Stimulated activated CD8-positive, alpha-beta memory T cell treated with anti-CD3 and anti-CD28 coated beads, Interleukin-15, amount 100 ng/mL, for 1 hour (primary cell): ENCODE data around the gene FHIT.

Experiments used
- DNase-seq: peaks from one replicate; pipeline ENCODE4 v3.0.0-alpha.2; 2020; ENCODE audit warnings: low read depth

The FHIT gene

DNA sequence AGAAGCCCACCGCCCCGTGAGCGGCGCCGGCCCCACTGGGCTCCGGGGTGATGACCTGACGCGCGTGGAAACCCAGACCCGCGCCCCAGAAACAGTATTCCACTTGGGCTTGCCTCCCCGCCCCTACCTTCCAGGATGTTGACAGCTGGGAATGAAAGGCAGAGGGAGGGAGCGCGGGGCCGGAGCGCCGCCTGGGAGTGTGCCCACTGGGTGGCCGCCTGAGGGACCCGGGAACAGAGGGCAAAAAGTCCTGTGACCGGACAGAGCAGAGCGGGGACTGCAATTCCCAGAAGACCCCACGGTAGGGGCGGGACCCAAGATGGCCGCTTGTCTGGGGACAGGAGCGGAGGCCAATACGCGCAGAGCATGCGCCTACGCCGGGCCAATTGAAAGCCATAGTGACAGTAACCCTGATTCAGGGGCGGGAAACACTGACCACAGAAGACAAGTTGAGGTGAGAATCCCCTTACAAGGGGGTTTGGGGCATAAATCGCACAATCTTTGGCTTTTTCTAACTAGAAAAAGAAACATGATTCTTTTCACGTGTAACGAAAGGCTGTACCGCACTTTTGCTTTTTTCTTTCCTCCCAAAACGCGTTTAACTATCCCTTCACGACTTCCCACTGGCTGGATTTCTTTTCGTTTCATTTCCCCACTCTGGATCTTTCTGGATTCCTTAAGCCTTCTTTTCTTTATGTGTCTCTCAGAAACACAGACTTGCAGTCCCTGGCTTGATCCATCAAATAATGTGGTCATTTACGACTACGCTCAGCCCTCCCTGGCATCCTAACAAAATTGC is at the start of gene FHIT:
Gene FHIT (minus strand): TSS at position 279 of the 799 bp plus-strand sequence.
- peak; percentile 81 for DNase-seq

DNA sequence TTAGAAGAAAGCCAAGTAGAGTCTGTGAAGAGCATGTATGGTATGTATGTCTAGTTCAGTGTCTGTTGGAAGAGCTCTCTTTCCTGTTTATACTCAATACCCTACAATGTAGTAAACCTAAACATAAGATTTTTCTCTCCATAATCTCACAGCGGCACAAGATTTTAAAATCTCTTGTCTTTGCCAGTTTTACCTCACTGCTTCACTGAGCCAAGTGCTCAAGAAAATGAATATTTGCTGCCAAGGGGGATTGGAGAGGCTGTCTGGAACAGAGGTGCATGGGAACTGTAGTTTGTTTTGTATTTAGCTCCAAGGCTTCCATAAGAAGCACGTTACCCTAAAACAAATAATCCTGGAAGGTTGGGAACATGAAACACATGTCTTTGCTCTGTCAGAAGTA is 49.5 kb upstream of the FHIT start:
- no peak for DNase-seq

DNA sequence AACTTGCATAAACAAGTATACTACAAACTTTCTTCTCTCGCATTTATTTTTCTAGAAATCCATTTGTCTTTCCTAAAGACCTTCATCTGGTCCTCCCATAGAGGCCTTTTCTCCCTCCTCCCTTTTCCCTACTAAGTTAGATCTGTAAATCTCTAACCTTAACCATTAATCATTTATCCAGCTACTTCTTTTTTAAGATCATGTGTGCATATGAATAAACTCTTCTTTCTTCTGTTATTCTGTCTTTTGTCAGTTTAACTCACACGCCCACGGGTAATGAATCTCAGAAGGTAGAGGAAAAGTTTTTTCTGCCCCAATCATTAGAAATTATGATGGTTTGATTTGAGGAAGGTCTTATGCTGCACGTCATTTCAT is 48.7 kb upstream of the FHIT start:
- DNase-seq: no peak

DNA sequence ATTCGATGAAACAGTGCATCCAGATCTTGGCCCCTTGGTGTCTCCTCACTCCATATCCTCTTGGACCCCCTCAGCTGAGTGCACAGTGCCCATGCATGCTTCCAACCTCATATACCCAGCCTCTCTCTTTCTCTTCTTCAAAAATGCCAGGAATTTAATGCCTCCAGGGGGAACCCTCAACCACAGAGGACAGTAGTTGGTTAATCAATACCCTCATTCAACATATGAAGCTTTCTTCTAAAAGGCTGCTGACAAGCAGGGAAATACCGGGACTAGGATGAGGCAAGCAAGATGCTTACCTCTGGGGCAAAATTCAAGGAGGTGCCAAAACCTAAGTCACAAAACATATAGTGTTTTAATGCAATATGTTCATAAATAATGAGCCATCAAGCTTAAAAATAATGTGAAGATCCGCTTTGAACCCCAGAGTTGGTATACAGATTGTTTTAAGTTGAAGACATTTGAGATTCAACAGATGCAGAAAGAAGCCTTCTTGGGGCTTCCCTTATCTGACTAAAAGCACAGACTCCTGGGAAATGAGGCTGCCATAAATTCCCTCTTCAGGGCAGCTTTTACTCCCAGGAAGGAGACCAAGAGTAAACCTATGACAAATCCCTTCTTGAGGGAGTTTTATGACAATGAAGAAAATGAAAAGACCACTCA is 48.2 kb upstream of the FHIT start:
- DNase-seq: no peak

DNA sequence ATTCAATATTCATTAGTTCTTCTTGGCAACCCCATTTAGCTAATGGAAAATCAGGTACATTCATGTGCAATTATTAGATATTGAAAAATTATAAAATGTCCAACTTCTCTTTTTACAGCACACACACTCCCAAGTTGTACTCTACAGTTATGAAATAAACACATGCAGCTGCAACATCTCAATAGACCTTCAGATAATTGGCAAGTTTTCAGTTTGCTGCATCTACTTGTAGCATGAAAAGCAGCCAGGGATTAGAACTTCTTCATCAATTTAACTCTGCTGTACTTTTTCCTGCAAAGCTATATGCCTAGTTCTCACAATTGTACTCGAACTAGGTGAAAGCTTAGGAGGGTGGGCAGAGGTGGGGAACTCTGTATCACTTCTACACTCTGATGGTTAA is 46.6 kb upstream of the FHIT start:
- no peak for DNase-seq

DNA sequence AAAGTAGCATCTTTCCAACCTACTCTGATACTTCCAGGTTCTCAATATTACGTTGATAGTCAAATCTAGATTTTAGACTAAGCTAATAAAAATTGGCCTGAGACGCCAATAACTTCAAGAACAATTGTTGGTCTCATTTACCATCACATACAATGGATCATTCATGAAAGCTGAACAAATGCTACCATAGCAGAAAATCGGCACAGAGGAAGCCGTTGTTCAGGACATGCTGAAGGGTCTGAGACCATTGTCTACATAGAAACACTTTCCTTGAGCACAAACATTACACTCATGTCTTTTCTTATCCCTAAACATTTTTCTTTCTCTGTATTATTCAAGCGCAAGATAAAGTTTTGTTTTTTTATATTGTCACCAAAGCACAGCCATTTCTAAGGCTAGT is 37.2 kb upstream of the FHIT start:
- no peak for DNase-seq

DNA sequence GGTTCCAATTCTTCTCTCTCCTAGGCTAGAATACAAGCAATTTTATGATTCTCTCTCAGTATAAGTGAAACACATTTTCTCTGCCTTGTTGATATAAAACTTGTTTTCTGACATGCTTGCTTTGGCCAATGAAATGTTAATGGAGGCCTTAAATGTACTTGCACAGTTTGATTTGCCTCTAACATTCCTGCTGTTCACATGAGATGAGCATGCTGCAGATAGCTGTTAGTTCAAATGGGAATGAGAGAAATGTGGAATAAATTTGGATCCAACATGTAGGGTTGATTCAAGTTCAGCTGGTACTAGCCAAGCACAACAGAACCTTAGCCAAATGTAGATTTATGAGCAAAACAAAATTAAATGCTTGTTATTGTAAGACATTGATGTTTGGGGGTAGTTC is 32.6 kb upstream of the FHIT start:
- no peak for DNase-seq

DNA sequence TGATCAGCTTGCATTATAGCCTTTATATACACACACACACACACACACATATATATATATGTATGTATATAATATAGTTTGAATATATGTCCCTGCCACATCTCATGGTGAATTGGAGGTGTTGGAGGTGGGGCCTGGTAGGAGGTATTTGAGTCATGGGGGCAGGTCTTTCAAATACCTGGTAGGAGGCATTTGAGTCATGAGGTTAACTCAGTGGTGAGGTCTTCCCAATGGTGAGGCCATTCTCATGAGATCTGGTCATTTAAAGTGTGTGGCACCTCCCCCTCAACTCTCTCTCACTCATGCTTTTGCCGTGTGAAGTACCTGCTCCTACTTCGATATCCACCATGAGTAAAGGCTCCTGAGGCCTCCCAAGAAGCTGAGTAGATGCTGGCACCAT is 27.5 kb upstream of the FHIT start:
- DNase-seq: no peak

DNA sequence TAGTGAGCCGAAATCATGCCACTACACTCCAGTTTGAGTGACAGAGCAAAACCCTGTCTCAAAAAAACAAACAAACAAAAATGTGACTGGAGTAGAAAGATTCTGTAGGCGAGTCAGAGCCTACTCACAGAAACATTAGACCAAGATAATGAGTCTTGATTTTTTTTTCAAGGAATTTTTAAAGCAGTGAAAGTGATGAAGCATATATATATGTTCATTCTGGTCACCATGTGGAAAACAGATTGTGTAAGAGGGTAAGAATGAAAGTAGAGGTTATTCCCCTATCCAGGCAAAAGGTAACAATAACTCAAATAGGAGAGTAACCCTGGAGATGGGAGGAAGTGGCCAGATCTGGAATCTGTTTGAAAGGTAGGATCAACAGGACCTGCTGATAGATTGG is 26.2 kb upstream of the FHIT start:
- DNase-seq: no peak

DNA sequence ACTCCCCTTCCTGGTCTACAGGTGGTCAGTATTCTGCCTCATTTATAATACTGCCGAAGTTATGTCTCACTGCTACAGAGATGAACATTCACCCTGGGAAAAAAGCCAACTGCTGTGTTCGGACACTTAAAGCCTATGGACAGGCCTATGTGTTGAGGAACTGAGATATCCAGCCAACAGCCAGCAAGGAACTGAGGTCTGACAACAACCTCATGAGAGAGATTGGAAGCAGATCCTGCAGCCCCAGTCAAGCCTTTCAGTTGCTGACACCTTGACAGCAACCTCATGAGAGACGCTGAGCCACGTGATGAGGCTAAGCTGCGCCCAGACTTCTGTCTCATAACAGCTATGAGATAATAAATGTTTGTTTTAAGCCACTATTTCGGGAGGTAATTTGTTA is 18.2 kb upstream of the FHIT start:
- no peak for DNase-seq

DNA sequence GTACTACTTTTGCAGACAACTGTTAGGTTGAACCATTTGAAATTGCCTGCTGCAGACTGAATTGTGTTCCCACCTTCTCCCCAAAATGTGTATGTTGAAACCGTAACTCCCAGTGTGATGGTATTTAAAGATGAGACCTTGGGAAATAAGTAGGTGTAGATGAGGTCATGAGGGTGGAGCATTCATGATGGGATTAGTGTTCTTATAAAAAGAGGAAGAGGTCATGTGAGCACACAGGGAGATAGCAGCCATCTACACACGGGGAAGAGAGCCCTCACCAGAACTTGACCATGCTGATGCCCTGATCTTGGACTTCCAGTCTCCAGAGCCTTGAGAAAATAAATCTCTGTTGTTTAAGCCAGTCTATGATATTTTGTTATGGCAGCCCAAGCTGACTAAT is 17.4 kb upstream of the FHIT start:
- DNase-seq: no peak

DNA sequence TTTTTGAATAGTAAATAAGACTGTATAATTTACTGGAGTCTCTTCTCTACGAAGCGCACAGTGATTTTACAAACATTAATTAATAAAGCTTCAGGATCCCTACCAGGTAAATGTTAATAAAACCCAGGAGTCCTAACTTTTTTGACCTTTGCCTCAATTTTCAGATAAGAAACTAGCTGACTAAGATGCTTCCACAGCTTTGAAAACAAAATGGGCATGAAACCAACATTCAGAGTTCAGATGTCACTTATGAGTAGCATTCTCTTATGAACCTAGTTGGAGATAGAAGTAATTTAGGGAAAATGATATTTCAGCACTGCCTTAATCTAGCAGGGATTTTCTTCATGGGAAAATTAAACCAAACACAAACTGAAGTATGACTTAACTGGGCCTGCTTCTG is 13.0 kb upstream of the FHIT start:
- DNase-seq: no peak

DNA sequence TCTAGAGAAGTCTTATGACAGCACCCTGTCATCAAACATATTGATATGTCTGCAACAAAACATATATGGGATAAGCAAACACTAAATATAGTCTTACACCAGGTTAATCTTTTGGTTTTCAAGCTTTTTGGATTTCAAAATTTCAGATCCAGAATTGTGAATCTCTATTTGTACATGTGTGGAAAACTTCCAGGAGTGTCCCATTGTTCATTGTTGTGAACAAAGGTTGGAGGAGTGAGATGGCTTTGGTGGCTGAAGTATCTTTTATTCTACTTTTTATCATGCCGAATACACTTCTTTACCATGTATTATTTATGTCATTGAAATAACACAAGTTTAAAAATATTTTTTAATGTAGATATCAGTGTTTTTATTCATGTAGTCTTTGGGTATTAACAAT is 5.9 kb upstream of the FHIT start:
- no peak for DNase-seq

DNA sequence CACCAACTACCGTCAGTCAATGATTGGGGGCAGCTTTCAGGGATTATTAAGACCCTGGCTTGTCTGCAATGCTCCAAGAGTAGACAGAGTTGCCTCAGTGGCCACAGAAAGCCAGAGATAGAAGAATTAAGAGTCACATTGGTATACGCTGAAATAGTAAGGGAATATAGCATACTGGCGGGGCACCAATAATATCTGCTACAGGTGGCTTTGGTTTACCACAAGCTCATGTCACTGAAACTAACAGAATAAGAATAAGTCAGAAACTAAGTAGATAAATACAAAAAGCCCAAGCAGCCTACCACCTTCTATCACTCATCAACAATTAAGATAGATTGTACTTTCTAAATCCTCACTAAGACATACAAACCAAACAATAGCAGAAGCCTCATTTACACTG is 2.5 kb upstream of the FHIT start:
- DNase-seq: no peak

DNA sequence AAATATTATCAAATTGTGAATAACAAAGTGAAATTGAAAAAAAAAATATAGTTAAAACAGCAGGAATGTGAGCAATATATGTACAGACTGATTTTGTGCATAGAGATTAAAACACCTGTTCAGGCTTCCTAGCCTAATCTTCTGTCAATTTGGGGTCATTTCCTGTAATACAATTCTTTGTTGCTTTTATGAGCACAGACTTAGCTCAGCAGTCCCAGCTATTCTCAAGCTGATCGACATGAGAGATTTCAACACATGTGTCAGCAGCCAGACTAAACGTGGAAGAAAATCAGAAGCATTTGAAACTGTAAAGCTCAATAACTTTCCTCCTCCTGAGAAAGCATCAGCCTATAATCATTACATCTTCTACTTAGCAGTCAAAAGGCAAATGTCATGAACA is 1.6 kb upstream of the FHIT start:
- no peak for DNase-seq

DNA sequence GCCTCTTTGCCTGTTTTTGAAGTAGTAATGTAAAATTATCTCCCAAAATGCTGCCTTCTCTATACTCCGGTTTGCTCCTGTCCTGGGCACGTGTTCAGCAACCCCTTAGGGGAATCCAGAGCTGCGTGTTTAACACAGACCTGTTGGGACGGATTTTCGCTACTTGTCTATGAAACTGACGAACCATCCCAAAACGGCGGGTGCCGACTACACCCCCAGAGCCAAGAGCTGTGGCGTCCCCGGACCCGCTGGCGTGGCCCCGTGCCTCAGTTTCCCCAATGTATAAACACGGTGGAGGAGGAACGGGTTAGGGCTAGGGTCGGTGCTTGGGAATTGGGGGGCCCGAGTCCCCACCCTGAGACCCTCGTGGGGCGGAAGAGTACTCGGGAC is 473 bp downstream of the FHIT start:
- DNase-seq: no peak

DNA sequence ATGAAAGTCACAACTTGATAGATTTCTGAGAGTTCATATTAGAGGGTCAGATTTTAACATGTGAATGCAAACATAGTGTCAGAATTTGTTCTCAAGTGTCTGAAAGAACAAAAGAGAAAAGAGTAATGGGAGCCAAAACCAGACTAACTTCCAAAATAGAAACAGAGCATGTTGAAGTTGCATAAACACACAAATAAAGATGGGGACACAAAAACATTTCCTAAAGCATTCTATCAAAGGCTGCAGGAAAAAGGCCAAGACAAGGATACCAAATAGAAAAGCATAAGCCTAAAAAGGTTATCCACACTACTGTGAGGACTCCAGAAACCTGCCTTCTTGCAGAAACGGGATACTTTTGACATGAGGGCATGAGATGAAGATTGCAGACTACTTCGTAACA is 2.8 kb downstream of the FHIT start:
- DNase-seq: no peak

DNA sequence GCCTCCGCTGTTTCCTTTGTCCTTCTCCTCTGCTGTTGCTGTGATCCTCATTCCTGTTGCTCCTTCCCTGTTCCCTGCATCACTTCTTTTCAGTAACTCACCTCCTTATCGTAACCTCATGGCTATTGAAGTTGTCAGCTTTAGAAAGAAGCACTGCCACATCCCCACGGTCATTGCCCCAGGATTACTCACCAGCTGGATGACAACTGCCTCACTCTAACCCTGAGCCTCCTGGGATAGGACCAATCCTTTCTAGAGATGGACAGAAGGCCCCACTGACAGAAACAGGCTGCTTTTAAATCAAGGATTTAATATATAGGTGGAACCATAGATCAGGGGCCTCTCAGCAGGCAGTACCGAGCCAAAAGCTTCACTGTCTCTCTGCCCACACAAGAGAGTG is 4.1 kb downstream of the FHIT start:
- no peak for DNase-seq

DNA sequence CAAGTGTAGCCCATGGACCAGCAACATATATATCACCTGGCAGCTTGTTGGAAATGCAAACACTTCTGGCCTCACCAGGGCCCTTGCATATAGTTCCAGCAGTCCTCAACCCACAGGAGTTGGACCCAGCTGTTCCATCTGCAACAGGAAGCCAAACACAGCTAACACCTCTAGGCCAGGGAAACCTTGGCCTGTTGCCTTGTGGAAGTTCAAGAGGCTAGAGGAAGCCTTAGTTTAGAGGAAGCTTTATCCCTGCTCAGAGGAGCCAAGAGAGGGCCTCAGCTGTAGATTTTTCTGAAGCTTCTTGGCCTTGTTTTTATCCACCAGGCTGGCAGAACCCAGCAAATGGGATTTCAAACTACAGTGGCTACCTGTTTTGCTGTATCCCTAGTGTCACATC is 11.4 kb downstream of the FHIT start:
- DNase-seq: no peak

DNA sequence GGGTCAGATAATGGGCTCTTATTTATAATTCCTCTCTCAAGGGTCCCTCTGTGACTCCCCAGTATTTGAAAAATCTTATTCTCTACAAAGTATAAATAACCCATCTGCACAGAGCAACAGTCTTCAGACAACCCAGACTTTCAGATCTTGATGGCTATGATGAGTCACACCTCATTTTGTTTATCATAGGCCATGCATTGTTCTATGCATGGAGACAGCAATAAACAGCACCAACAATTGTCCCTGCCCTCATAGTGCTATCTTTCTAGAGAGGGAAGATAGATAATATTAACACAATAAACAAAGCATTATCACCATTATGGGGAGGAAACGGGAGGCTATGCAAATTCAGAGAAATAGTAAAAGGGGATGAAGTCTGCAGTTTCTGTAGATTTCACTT is 13.4 kb downstream of the FHIT start:
- DNase-seq: no peak

DNA sequence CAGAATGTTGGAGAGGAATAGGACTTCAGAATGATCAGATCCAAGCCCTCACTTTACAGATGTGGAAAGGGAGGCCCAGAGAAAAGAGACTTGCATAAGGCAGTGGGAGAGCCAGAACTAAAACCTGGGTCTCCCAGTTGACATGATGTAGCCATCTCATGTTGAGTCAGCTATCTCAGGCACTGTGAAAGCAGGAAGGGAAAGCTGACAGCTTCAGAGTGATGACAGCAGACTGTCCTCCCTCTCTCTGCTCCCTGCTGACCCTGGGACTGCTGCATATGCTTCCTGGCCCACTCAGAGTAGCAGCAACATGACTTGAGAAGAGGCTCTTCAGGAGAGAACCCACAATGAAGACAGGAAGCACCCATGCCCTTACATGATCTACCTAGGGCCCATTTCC is 14.7 kb downstream of the FHIT start:
- DNase-seq: no peak

DNA sequence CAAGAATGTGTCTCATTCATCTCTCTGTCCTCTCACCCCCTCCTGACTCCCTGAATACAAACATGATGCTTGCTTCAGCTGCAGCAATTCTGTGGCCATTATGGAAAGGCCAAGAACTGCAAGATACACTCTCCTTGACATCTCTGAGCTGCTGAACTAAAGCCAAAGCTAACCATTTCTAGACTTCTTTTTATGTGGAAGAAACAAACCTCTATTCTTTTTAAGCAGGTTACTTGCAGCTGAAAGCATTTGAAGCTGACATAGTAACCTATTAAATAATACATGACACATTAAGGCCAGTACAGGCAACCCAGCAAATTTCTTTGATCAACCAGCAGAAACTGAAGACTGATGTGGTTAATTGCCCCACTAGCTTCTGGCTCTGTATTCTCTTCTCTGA is 17.5 kb downstream of the FHIT start:
- no peak for DNase-seq

DNA sequence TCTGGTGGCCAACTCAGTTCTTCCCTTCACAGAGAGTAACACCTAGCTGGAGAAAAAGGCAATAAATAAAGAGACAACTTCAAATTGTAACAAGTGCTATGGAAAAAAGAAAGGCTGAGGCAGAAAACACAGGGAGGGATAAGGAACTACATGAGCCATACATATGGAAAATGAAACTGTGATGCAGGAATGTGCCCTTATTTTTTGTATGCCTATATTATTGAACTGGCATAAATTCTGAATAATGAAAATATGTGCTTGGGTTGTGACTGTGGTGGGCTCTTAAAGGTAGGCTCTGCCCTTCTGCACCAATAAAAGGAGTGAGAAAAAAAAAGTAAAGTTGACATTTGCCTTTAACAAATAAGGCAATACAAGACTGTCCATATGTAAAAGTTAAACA is 19.6 kb downstream of the FHIT start:
- DNase-seq: no peak

DNA sequence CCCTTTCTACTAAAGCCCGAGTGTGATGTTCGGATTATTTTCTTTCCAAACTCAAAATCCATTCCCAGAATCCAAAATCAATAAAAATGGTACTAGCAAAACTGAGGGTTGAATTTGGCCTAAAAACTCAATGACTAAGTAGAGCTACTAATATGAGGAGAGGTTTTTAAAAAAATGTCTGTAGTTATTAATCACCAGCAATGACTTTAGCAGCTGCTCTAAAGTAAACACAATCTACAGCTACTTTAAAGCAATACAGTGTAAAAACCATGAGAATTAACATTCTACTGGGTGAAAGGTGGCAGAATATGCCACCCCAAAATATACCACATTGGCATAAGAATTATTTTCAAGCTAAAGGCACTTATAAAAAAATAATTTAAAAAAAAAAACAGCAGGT is 23.5 kb downstream of the FHIT start:
- no peak for DNase-seq
